Stromal cell of bone marrow (primary cell): ENCODE data around the gene RTL10.
"Not testable (repeated sequence)": the region's sequence is repeated elsewhere in the genome, so short reads cannot be mapped to it uniquely, and the experiment has no call there.

Experiments
- DNase-seq: peaks from one replicate; pipeline ENCODE4 v3.0.0-alpha.2; 2012; ENCODE audit warnings: low read depth

RTL10 gene

GRCh38 chr22:19843857-19844376 lies 10.8 kb downstream of the RTL10 start:
- DNase-seq, result no peak

- DNase-seq, result no peak
These were observed 11.4 kb downstream of the RTL10 start for GRCh38 chr22:19843107-19843856.

GRCh38 chr22:19842393-19843106 lies 12.1 kb downstream of the RTL10 start:
- DNase-seq, result no peak

- DNase-seq, result no peak
These were observed 12.9 kb downstream of the RTL10 start for GRCh38 chr22:19841641-19842392.

GRCh38 chr22:19840955-19841640 lies 13.6 kb downstream of the RTL10 start:
- DNase-seq, result no peak

- no peak for DNase-seq
These were observed 14.6 kb downstream of the RTL10 start for GRCh38 chr22:19840059-19840458.

GRCh38 chr22:19837915-19838314 lies 16.8 kb downstream of the RTL10 start:
- DNase-seq, result no peak

GRCh38 chr22:19836512-19836911 lies 18.2 kb downstream of the RTL10 start:
- no peak for DNase-seq

GRCh38 chr22:19834599-19834998 lies 20.1 kb downstream of the RTL10 start:
- no peak for DNase-seq

GRCh38 chr22:19833327-19833726 lies 21.3 kb downstream of the RTL10 start:
- DNase-seq, result not testable (repeated sequence)

- no peak for DNase-seq
These were observed 22.1 kb downstream of the RTL10 start for GRCh38 chr22:19832476-19833108.

- DNase-seq, result not testable (repeated sequence)
These were observed 22.7 kb downstream of the RTL10 start for GRCh38 chr22:19831979-19832378.

GRCh38 chr22:19831016-19831415 lies 23.7 kb downstream of the RTL10 start:
- no peak for DNase-seq

GRCh38 chr22:19828035-19828401 lies 26.7 kb downstream of the RTL10 start:
- no peak for DNase-seq

- DNase-seq, result no peak
These were observed 27.2 kb downstream of the RTL10 start for GRCh38 chr22:19827341-19828034.

- no peak for DNase-seq
These were observed 28.1 kb downstream of the RTL10 start for GRCh38 chr22:19826619-19826950.

- no peak for DNase-seq
These were observed 28.6 kb downstream of the RTL10 start for GRCh38 chr22:19825904-19826618.

GRCh38 chr22:19824926-19825339 lies 29.7 kb downstream of the RTL10 start:
- no peak for DNase-seq

GRCh38 chr22:19824212-19824925 lies 30.3 kb downstream of the RTL10 start:
- DNase-seq, result no peak

GRCh38 chr22:19823902-19824211 lies 30.8 kb downstream of the RTL10 start:
- DNase-seq, result no peak
